Measurements from ENCODE around the gene GPC5. TPM values are rescaled to one million over a fixed set of nuclear protein-coding genes. Genes with fewer than 3 reads are reported as not detected.

GPC5 gene
- total and polyA plus RNA-seq, 9 of the 15 experiments (the other 6 are each of a cell fraction or from before 2014, with no cell fraction given) = 0.18 to 0.27 TPM; not detected in 7

- TF ChIP-seq BHLHE40 (IDR thresholded peaks at IDR 0.05; ENCODE audit: low read length) = no peak
- no peak for TF ChIP-seq FOXA1 (IDR thresholded peaks at IDR 0.05; ENCODE audit: borderline replicate concordance)
- Histone ChIP-seq H2AFZ (ENCODE audit: low read depth, low read length) (no peak overlapping the region), H3K4me2 (ENCODE audit: insufficient read depth, low read length) (no peak overlapping the region), H3K27me3 (ENCODE audit: control insufficient read depth in 2 of 2, insufficient read depth in 2 of 2, low read length in 2 of 2) (no peaks in the 10 kb centered on the region), H4K20me1 (replicated peaks; ENCODE audit: control insufficient read depth, insufficient read depth, low read length) (no peaks in the 10 kb centered on the region), H3K9me3 (replicated peaks; ENCODE audit: control insufficient read depth, insufficient read depth, low read depth, low read length) (no peaks in the 10 kb centered on the region; the same call in 1 of the 2 replicates), H3K4me1 (replicated peaks in 1 of 2; ENCODE audit: control insufficient read depth in 2 of 2, insufficient read depth in 2 of 2, low read length in 2 of 2) (no peaks in the 10 kb centered on the region), H3K79me2 (ENCODE audit: control insufficient read depth, insufficient read depth, low read length) (no peaks in the 10 kb centered on the region), H3K9me1 (ENCODE audit: control insufficient read depth, insufficient read depth, low read length) (no peaks in the 10 kb centered on the region), H3K27ac (ENCODE audit: extremely low read depth, low read depth, low read length) (no peak overlapping the region), H3K9ac (ENCODE audit: insufficient read depth in 1 of 2, low read depth in 2 of 2, low read length in 2 of 2) (no peak overlapping the region), H3K36me3 (ENCODE audit: control insufficient read depth, insufficient read depth, low read length) (no peaks in the 10 kb centered on the region), H3K4me3 (no peak overlapping the region)
- ATAC-seq = no peak
- no TSS peak for BruUV-seq (replicated peaks)
- no peak for DNase-seq (ENCODE audit: extremely low read depth in 1 of 4, low spot score in 3 of 4)
- intact Hi-C loops (cut with micrococcal nuclease) = no loop called here
- POLR2A ChIA-PET = no interaction called here
- CTCF ChIA-PET (ENCODE audit: low intra/inter-chr PET ratio) = no interaction called here
- no peak for FAIRE-seq
- in situ Hi-C loops (cut with MboI) = no loop called here
Measured at GRCh38 chr13:92836171-92836570, 1437.8 kb downstream of the GPC5 start.

GRCh38 chr13:92838786-92839185 lies 1440.4 kb downstream of the GPC5 start:
- BruUV-seq (replicated peaks) = no TSS peak
- no peak for TF ChIP-seq ZNF324 (CRISPR knock-in tag; IDR thresholded peaks at IDR 0.05)
- no peak for TF ChIP-seq ZNF512 (tag; IDR thresholded peaks at IDR 0.05)
- TF ChIP-seq PHF8 (IDR thresholded peaks at IDR 0.05; ENCODE audit: borderline replicate concordance, low read length) = no peak
- TF ChIP-seq ZNF584 (CRISPR knock-in tag; IDR thresholded peaks at IDR 0.05; ENCODE audit: low read depth) = no peak
- no peak for TF ChIP-seq RBM17 (IDR thresholded peaks at IDR 0.05; ENCODE audit: borderline replicate concordance, low read depth, low read length)
- TF ChIP-seq ZFPM2 (CRISPR knock-in tag; IDR thresholded peaks at IDR 0.05) = no peak
- no peak for TF ChIP-seq ZNF175 (CRISPR knock-in tag; IDR thresholded peaks at IDR 0.05; ENCODE audit: low read depth)
- no peak for TF ChIP-seq EP300 (IDR thresholded peaks at IDR 0.05; ENCODE audit: low read length)
- no peak for TF ChIP-seq CBX8 (IDR thresholded peaks at IDR 0.05; ENCODE audit: borderline replicate concordance, extremely low read depth, low read depth, low read length, poor library complexity, severe bottlenecking)
- TF ChIP-seq MTF1 (CRISPR knock-in tag; IDR thresholded peaks at IDR 0.05; ENCODE audit: borderline replicate concordance) = no peak
- TF ChIP-seq ZNF766 (CRISPR knock-in tag; conservative IDR thresholded peaks at IDR 0.05) = no peak
- TF ChIP-seq DLX4 (CRISPR knock-in tag; IDR thresholded peaks at IDR 0.05) = no peak
- no peak for TF ChIP-seq SNRNP70 (optimal IDR thresholded peaks at IDR 0.05; ENCODE audit: low read depth, low read length)
- Histone ChIP-seq H3K79me2 (ENCODE audit: control insufficient read depth, insufficient read depth, low read length) (no peaks in the 10 kb centered on the region), H3K9ac (ENCODE audit: insufficient read depth in 1 of 2, low read depth in 2 of 2, low read length in 2 of 2) (no peak overlapping the region), H3K9me3 (replicated peaks; ENCODE audit: control insufficient read depth, insufficient read depth, low read depth, low read length) (no peaks in the 10 kb centered on the region; the same call in 1 of the 2 replicates), H3K4me3 (no peak overlapping the region), H3K36me3 (ENCODE audit: control insufficient read depth, insufficient read depth, low read length) (no peaks in the 10 kb centered on the region), H3K27ac (ENCODE audit: extremely low read depth, low read depth, low read length) (no peak overlapping the region), H3K4me1 (replicated peaks in 1 of 2; ENCODE audit: control insufficient read depth in 2 of 2, insufficient read depth in 2 of 2, low read length in 2 of 2) (no peaks in the 10 kb centered on the region), H3K4me2 (ENCODE audit: insufficient read depth, low read length) (no peak overlapping the region), H3K27me3 (ENCODE audit: control insufficient read depth in 2 of 2, insufficient read depth in 2 of 2, low read length in 2 of 2) (no peaks in the 10 kb centered on the region), H4K20me1 (replicated peaks; ENCODE audit: control insufficient read depth, insufficient read depth, low read length) (no peaks in the 10 kb centered on the region), H3K9me1 (ENCODE audit: control insufficient read depth, insufficient read depth, low read length) (no peaks in the 10 kb centered on the region), H2AFZ (ENCODE audit: low read depth, low read length) (no peak overlapping the region)
- DNase-seq (ENCODE audit: extremely low read depth in 1 of 4, low spot score in 3 of 4) (no peak), ATAC-seq (no peak), FAIRE-seq (no peak)
- intact Hi-C loops (cut with micrococcal nuclease) = no loop called here
- CTCF ChIA-PET (ENCODE audit: low intra/inter-chr PET ratio) = no interaction called here
- POLR2A ChIA-PET = no interaction called here
- in situ Hi-C loops (cut with MboI) = no loop called here
- 0% methylated on average over 3 of the region's 3 CpGs for WGBS (ENCODE audit: insufficient coverage, low coverage, missing lambda C conversion rate)
